GM19328 (cell line): ENCODE results near the gene RRP9.

ENCODE experiments used
- ATAC-seq: cut with Tn5 transposase; IDR thresholded peaks from one replicate; pipeline ENCODE4 v1.9.1; 2021; ENCODE audit warnings: mild to moderate bottlenecking, moderate library complexity; ENCODE audit not compliant: unreplicated experiment

The RRP9 gene

GRCh38 chr3:51955893-51956770 lies 14.4 kb upstream of the RRP9 start:
- ATAC-seq = no peak

DNA sequence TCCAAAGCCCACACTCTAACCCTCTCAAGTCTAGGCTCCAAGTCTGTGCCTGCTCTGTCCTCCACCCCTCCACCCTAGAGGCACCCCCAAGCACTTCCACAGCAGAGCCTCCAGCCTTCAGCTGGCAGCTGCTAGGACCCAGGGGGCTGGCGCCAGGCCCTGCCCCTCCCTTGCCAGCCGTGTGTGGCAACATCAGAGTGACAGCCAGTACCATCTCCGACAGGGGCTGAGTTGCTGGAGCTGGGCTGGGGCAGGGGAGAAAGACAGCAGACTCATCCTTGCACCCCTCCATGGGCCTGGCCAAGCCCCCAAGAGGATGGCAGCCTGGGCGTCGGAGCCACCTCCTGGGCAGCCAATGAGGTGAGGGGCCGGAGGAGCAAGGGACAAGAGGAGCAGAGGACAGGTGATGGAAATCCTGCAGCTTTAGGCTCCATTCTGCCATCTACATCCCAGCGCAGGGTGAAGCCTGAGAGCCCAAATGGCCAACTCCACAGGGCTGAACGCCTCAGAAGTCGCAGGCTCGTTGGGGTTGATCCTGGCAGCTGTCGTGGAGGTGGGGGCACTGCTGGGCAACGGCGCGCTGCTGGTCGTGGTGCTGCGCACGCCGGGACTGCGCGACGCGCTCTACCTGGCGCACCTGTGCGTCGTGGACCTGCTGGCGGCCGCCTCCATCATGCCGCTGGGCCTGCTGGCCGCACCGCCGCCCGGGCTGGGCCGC lies 13.6 kb upstream of the RRP9 start, which contains the start of gene GPR62:
GPR62 (plus strand) TSS at position 207 of the 718 bp plus-strand sequence; CDS start at position 479, 272 bp downstream.
- ATAC-seq = no peak

GRCh38 chr3:51954713-51955112 lies 13.0 kb upstream of the RRP9 start:
- no peak for ATAC-seq

DNA sequence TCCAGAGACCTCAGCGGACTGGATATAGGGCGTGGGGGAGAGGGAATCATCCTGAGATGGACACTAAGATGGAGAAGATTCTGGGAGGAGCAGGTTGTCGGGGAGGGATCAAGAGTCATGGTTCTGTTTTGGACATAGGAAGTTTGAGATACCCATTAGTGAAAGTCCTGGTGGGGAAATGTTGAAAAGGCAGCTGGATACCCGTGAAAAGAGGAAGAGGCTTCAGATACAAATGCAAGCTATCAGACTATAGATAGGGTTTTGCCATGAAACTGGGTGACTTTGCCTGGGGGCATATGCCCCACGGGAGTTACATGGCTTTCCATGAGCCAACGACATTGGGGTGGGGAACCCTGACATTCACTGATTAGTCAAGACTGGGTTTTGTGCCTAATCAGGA lies 12.4 kb upstream of the RRP9 start:
- no peak for ATAC-seq

DNA sequence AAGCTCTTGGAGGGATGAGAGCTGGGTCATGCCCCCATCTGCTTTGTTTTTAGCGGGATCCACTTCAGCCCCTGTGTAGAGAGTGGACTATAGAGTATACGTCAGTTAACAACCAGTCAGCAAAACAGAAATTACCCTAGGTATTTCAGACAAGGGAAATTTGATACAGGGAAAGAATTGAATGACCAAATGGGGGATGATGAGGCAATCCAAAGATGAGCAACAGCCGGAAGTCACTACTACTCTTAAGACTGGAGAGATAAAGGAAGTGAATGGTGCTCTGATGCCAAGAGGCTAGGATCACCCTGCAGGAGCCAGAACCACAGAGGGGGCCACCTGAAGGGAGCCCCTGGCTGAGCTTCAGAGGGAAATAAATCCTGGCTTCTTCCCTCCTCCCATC lies 11.7 kb upstream of the RRP9 start:
- ATAC-seq = no peak

- ATAC-seq = no peak
These were observed 9.2 kb upstream of the RRP9 start for GRCh38 chr3:51950899-51951298.

GRCh38 chr3:51949121-51949520 lies 7.4 kb upstream of the RRP9 start:
- ATAC-seq = no peak

- no peak for ATAC-seq
These were observed 6.4 kb upstream of the RRP9 start for GRCh38 chr3:51948016-51948580.

DNA sequence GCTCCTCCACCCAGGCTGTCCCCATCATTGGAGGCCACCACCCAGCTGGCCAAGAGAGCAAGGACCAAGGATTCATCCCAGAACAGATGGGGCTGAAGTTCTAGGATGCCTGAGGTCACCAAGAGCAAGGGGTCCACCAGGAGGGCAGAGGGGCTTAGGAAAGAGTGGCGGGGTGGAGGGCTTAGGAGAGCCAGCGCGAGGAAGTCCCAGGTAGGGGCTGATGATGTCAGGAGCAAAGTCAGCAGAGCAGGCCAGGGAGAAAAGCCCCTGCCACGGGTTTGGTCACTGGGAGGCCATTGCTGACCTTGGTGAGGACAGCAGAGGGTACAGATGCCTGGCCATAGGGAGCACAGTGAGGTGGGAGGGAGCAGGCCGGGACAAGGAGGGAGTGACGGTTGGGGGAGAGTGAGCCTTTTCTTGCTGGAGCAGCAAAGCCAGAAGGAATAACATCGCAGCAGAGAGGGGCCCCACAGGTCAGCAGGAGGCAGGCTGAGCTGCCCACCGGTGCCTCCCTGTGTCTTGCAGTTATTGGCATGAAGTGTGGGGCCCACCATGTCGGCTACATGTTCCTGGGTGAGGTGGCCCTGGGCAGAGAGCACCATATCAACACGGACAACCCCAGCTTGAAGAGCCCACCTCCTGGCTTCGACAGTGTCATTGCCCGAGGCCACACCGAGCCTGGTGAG lies 5.7 kb upstream of the RRP9 start:
- ATAC-seq = no peak

DNA sequence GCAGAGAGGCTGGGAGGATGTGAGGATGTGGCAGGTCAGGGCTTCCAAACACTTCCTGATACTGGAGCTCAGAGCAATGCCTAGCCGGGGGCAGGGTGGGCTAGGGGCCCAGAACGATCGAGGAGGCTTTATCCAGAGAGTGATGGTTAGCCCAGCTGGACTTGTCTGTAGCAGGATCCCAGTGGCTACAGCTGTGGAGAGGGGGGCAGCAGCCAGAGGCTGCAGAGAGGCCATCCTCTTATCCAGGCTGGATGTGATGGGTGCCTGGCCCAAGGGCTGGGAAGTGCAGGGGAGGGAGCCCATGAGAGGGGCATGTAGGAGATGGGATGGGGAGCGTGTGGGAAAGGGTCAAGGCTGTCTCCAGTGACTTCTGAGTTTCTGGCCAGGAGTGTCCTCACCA lies 5.1 kb upstream of the RRP9 start:
- ATAC-seq = no peak

DNA sequence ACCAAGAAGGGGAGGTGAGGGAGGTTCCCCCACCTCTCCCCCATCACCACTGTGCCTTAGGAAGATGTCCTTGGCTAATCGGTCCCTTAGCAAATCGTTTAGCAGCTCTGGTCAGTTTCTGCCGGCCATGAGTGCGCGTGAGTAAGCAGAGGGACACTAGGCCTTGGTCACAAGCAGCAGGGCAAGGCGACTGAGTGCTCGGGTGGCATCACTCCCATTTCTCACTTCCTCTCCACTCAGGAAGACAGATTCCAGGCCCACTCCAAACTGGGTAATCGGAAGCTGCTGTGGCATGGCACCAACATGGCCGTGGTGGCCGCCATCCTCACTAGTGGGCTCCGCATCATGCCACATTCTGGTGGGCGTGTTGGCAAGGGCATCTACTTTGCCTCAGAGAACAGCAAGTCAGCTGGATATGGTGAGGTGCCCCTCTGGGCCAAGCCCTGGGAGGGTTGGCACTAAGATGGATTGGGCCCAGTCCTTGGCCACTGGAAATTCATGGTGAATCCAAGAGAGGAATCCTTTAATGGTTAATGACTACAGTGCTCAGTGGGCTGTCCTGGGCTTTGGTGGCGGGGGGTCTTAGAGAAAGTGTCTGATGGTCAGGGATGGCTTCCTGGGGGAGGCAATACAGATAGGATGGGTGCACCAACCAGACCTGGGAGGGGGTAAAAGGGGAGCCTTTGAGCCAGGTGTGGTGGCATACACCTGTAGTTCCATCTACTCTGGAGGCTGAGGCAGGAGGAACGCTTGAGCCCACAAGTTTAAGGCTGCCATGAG lies 4.4 kb upstream of the RRP9 start:
- no peak for ATAC-seq

- no peak for ATAC-seq
These were observed 3.5 kb upstream of the RRP9 start for GRCh38 chr3:51945031-51945840.

DNA sequence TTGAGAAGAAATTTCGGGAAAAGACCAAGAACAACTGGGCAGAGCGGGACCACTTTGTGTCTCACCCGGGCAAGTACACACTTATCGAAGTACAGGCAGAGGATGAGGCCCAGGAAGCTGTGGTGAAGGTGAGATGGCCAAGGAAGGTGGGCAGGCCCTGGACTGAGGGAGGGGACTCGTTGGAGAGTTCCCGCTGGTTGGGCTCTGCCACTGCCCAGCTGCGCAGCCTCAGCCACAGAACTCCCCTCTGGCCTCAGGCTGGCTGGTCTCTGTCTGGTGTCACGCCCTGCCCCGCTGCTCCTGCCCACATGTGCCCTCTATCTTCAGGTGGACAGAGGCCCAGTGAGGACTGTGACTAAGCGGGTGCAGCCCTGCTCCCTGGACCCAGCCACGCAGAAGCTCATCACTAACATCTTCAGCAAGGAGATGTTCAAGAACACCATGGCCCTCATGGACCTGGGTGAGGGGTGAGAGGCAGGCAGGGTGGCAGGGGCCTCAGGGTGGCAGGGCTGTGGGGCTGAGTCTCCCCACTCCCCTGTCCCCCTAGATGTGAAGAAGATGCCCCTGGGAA lies 2.8 kb upstream of the RRP9 start:
- ATAC-seq = no peak

- ATAC-seq = no peak
These were observed 2.0 kb upstream of the RRP9 start for GRCh38 chr3:51943451-51944391.

DNA sequence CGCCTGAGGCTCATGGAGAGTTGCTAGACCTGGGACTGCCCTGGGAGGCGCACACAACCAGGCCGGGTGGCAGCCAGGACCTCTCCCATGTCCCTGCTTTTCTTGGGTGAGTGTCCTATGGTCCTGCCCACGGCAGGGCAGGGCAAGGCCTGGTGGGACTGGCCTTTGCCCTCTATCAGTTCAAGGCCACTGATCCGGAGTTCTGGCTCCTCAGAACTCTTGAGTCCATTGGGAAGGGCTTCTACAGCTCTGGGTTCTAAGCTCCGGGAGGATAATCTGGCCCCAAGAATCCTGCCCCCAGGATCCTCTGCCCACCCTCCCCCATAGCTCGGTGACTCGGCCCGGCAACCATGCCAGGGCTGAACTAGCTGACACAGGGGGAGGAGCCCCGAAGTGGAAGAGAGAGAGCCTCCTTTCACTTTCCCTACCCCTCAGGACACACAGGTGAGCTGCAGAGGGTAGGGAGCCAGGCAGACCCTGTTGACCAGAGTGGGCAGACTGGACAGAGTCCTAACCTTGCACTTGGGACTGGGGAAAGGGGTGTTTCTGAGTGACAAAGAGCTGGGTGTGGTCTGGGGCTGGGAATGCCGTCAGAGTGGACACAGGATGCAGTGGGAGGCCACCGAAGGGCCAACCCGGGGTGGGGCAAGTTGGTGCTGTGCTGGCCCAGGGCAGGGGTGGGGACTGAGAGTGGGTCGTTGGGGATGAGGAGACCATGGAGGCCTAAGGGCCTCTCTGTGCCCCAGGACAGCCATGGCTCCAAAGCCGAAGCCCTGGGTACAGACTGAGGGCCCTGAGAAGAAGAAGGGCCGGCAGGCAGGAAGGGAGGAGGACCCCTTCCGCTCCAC lies 1.1 kb upstream of the RRP9 start:
- no peak for ATAC-seq

- no peak for ATAC-seq
These were observed 274 bp downstream of the RRP9 start for GRCh38 chr3:51941463-51941797.

DNA sequence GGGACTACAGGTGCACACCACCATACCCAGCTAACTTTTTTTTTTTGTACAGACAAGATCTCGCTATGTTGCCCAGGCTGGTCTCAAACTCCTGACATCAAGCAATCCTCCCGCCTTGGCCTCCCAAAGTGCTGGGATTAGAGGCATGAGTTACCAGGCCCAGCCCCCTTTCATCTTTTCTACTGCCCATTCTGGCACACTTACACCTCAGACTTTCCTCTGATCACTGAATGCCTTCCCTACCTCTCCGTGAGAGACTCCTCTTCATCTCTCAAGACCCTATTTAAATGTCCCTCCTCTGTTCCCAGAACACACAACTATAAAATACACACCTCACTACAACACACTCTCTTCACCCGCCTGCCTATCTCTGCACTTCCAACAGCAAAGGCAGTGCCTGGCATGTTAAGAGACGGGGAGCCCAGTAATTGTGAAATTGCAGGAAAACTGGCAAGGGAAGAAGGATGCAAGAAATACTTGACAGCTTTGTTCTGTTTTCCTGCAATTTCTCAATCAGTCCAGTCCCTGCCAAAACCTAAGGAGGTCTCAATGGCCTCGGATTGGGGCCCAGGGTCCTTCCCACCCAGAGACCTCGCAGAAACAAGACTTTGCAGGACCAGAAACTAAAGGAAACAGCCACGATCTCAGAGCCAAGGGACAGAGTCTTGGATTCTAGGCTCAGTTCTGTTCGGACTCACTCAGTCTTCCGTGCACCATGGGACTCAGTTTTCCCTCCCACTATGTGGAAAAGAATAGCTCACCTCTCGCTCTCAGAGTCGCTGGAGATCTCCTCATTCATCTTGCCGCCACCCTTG lies 849 bp downstream of the RRP9 start:
- ATAC-seq = no peak
